HAP-1 (cell line): ENCODE results near the gene CST4.
"Not testable (repeated sequence)": the region's sequence is repeated elsewhere in the genome, so short reads cannot be mapped to it uniquely, and the experiment has no call there.

Experiments
- DNase-seq, 2 experiments: peaks; one replicate each; pipeline ENCODE4 v3.0.0-alpha.2; 2016 to 2020; ENCODE audit warnings: low spot score in 2 of 2
- H3K27me3 ChIP-seq: fragments of 250-450 bp; sonication (Bioruptor Pico); 2 replicates; pipeline ENCODE4 v1.5.1; 2020; ENCODE audit warnings: low read depth, mild to moderate bottlenecking, moderate library complexity
- H3K36me3 ChIP-seq: fragments of 250-450 bp; sonication (Bioruptor Pico); replicated peaks from 2 replicates; pipeline ENCODE4 v1.5.1; 2020; ENCODE audit warnings: mild to moderate bottlenecking
- H3K4me1 ChIP-seq: fragments of 250-450 bp; sonication (Bioruptor Pico); 2 replicates; pipeline ENCODE4 v1.5.1; 2020; ENCODE audit warnings: mild to moderate bottlenecking
- H3K4me3 ChIP-seq: fragments of 250-450 bp; sonication (Bioruptor Pico); 2 replicates; pipeline ENCODE4 v1.5.1; 2020; ENCODE audit warnings: mild to moderate bottlenecking, moderate library complexity
- H3K9me3 ChIP-seq: fragments of 250-450 bp; sonication (Bioruptor Pico); 2 replicates; pipeline ENCODE4 v1.5.1; 2020; ENCODE audit warnings: mild to moderate bottlenecking, moderate library complexity
- in situ Hi-C: fragments of 300-500 bp; cut with MboI; formaldehyde crosslinking; loops from 3 replicates; pipeline ENCODE4 v1.14.3; 2020; ENCODE audit warnings: low sequenced_read_pairs, inconsistent platforms, mixed read lengths

The CST4 gene

DNA sequence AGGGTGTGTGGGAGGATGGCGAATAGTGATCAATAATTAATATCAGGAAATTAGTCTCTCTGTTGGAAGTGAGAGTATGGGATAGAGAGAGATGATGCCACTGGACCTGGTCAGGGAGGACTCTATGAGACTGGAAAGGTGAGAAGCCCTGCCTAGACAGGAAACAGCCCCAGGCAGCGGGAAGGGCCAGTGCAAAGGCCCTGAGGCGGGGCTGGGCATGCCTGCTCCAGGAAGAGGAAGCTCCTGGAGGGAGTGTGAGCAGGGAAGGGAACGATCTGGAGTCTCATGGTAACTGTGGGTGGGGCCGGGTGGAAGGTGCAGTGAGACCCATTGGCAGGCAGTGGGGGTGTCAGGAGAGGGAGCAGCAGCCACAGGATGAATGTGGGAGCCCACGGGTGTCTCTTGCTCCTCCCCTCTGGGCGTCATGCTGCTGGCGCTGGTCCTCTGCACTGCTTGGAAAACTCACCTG lies 49.3 kb downstream of the CST4 start:
- Histone ChIP-seq H3K9me3 (no peaks in the 10 kb centered on the region), H3K4me1 (no peaks in the 10 kb centered on the region), H3K36me3 (peaks cover 5% of the 10 kb centered on the region; the same call in 1 of the 2 replicates), H3K4me3 (no peak overlapping the region), H3K27me3 (no peaks in the 10 kb centered on the region)
- DNase-seq = no peak
- in situ Hi-C loops = no loop called here

DNA sequence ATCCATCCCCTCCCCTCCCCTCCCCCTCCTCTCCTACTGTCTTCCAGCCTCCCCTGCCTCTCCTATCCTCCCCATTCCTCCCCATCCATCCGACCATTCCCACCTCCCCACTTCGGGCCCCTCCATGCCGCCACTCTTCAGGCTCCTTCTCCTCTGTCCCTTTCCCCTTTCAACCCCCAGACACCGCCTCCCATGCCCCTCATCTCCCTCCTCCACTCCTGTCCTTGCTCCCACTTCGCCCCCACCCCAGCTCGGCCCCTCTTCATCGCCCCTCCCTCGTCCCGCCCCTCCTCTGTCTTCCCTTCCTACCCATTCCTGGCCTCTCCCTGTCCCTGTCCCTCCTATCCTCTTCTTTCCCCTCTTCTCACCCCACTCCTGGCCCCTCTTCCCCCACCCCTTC lies 50.5 kb downstream of the CST4 start:
- H3K27me3 ChIP-seq = no peaks in the 10 kb centered on the region
- no peak for DNase-seq
- in situ Hi-C loops = no loop called here
- H3K4me3 ChIP-seq = no peak overlapping the region
- no peaks in the 10 kb centered on the region for H3K9me3 ChIP-seq
- H3K36me3 ChIP-seq = peaks cover 5% of the 10 kb centered on the region; the same call in 1 of the 2 replicates
- no peaks in the 10 kb centered on the region for H3K4me1 ChIP-seq

DNA sequence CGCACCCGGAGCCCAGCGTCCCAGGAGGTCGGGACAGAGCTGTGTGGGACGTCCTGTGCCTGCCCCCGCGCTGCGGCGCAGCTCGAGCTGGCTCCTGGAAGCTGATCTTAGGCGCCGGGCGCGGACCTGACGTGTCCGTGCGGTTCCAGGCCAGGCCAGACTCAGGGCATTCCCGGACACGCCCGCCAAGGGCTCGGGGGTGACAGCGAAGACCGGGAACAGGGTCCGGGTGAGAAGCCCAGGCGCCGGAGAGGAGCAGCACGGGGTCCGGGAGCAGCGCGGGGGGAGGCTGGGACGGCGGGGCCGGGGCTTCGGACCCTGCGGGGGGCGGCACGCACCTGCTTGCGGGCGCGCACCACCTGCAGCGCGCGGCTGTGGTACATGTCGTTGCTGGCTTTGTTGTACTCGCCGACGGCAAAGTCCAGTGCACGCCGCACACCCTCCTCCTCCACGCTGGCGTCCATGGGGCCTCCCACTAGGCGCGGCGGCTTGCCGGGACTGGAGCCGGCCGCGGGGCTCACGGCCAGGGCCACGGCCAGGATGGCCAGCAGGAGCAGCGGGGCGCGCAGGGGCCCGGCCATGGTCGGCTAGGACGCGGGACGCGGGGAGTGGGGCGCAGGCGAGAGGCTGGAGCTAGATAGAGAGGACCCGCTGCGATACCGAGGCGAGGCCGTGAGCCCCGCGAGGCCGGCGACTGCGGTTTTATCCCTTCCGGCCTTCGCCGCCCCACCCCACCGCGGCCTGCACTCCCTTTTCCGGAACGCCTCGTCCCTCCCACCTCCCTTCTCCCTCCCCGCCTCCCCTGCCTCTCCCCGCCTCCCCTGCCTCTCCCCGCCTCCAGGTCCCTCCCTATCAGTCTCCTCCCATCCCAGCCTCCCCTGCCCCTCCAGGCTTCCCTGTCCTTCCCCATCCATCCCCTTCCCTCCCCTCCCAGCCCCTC lies 51.3 kb downstream of the CST4 start, which contains the start of gene CST3:
Gene CST3, minus strand, starts transcription at position 674 of the 940 bp plus-strand sequence. Its CDS starts 93 bp downstream, at position 581.
- H3K27me3 ChIP-seq = no peaks in the 10 kb centered on the region
- H3K9me3 ChIP-seq = no peaks in the 10 kb centered on the region
- no peaks in the 10 kb centered on the region for H3K4me1 ChIP-seq
- peak within 1 kb of the TSS; percentile 53 for H3K4me3 ChIP-seq
- H3K36me3 ChIP-seq = peaks cover 5% of the 10 kb centered on the region; the same call in 1 of the 2 replicates
- in situ Hi-C loops = no loop called here
- DNase-seq = peak; percentile 95 to 99

DNA sequence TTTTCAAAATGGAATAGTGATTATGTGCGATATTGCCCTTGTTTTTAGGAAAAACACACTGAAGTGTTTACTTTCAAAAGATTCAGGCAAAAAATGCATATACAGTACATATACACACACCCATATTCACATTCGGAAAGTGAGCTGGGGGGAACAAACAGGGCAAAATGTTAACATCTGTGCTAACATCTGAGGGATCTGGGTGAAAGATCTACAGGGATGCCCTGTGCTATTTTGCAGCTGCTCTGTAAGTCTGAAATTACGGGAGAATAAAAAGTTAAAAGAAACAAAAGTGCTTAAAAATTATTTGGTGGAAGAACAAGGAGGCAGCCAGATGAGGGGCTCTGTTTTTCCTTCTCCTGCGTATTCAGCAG lies 51.9 kb downstream of the CST4 start:
- peaks cover 5% of the 10 kb centered on the region; the same call in 1 of the 2 replicates for H3K36me3 ChIP-seq
- H3K27me3 ChIP-seq = no peaks in the 10 kb centered on the region
- H3K4me1 ChIP-seq = no peaks in the 10 kb centered on the region
- DNase-seq = no peak
- H3K4me3 ChIP-seq = peak overlapping the region; percentile 53
- in situ Hi-C loops = no loop called here
- H3K9me3 ChIP-seq = no peaks in the 10 kb centered on the region

DNA sequence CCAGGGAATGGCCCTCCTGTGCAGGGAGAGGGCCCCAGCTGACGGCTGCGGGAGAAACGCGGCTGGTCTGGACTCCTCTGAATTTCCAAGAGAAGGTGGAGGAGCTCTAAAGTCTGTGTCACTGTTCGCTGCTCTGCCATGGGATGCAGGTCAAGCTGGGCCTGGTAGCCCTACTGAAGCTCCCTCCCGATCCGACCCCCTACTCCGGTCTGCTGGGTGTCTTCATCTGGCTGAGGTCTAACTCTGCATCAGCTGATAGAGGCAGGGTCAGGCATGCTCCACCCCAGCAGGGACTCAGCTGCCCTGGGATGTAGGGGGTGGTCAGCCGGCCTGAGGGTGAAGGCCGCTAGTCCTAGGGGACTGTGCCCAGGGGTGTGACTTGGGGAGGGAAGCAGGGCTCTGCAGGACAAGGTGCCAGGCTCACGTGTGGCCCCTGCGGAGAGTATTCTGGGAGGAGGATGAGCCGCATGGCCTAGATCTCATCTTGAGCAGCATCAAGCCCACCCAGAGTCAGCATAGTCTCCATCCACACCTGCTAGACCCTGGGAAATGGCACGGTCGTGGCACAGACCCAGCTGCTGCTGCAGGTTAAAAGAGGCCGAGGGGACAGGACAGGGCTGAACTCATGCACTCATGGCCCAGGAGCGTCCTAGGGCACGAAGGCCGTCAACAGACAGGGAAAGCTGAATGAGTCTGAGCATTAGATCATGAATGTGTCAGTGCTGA lies 52.5 kb downstream of the CST4 start:
- in situ Hi-C loops = no loop called here
- Histone ChIP-seq H3K4me1 (no peaks in the 10 kb centered on the region), H3K27me3 (no peaks in the 10 kb centered on the region), H3K9me3 (no peaks in the 10 kb centered on the region), H3K36me3 (peaks cover 5% of the 10 kb centered on the region; the same call in 1 of the 2 replicates), H3K4me3 (peak overlapping the region; percentile 53)
- no peak for DNase-seq

DNA sequence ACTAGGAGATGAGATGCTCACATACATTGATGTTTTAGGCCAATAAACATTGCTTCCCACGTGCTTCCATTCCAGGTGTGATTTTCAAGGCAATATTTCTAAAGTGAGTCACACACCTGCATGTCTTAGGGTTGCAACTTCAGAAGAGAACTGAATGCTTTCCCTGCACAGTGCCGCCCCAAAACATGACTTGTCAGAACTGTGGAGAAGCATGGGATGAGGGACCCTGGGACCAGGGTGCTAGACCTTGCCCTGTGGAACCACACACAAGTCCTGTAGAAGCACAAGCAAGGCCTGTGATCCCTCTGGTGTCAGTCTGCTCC lies 53.1 kb downstream of the CST4 start:
- H3K9me3 ChIP-seq, H3K27me3 ChIP-seq, H3K36me3 ChIP-seq, H3K4me1 ChIP-seq, DNase-seq, H3K4me3 ChIP-seq, in situ Hi-C loops: not testable (repeated sequence)
